Suprapubic skin (tissue), 4 donors: ENCODE measurements around the gene SRGAP1. TPM values are rescaled to one million over a fixed set of nuclear protein-coding genes. Genes with fewer than 3 reads are reported as not detected.

Source experiments
- DNase-seq, 2 donors: peaks; one replicate each; pipeline ENCODE4 v3.0.0-alpha.2; 2019; ENCODE audit warnings: low spot score in 2 of 2
- H3K27ac ChIP-seq: fragments of 200-600 bp; sonication (generic); one replicate; pipeline ENCODE4 v1.5.1; 2019
- H3K27me3 ChIP-seq: fragments of 200-600 bp; sonication (generic); one replicate; pipeline ENCODE4 v1.5.1; 2019
- H3K36me3 ChIP-seq: fragments of 200-600 bp; sonication (generic); one replicate; pipeline ENCODE4 v1.5.1; 2019
- H3K4me1 ChIP-seq: fragments of 200-600 bp; sonication (generic); one replicate; pipeline ENCODE4 v1.5.1; 2019
- H3K4me3 ChIP-seq: fragments of 200-600 bp; sonication (generic); one replicate; pipeline ENCODE4 v1.5.1; 2019; ENCODE audit warnings: mild to moderate bottlenecking
- H3K9me3 ChIP-seq: fragments of 200-600 bp; sonication (generic); one replicate; pipeline ENCODE4 v1.5.1; 2019
- CTCF ChIP-seq, 2 donors: fragments of 200-600 bp in 1 of 2; fragments of 450-650 bp in 1 of 2; sonication (generic) in 1 of 2; IDR thresholded peaks; one replicate each; pipeline ENCODE4 v1.5.1; 2016 to 2019; ENCODE audit warnings: antibody characterized with exemption in 2 of 2, mild to moderate bottlenecking in 1 of 2, moderate library complexity in 1 of 2
- EP300 ChIP-seq: sonication (generic); formaldehyde crosslinking; IDR thresholded peaks from one replicate; pipeline ENCODE4 v1.6.1; 2017; ENCODE audit warnings: antibody characterized with exemption
- POLR2A ChIP-seq, 2 donors: fragments of 450-650 bp; IDR thresholded peaks; one replicate each; pipeline ENCODE4 v1.6.1; 2017; ENCODE audit warnings: antibody characterized with exemption in 2 of 2, mild to moderate bottlenecking in 2 of 2, moderate library complexity in 2 of 2
- POLR2AphosphoS5 ChIP-seq, 3 donors: sonication (generic); formaldehyde crosslinking; IDR thresholded peaks; one replicate each; pipeline ENCODE4 v1.6.1; 2017; ENCODE audit warnings: antibody characterized with exemption in 3 of 3
- WGBS: methylation state at CpG from one replicate; pipeline ENCODE4 v1.1.5; 2018; 5-methylcytosine and 5-hydroxymethylcytosine counted together
- total RNA-seq, 4 donors: library from RNA; depleted of rRNA; stranded (reverse); fragments of >200 nt; gene quantifications; one replicate each; pipeline ENCODE4 v1.1.0, GENCODE V29; 2016

The SRGAP1 gene
- total RNA-seq, 4 donors from 2014 or later, result 8.4 to 10.9 (median 9.8) TPM

- Histone ChIP-seq H3K27ac (no peak overlapping the region), H3K4me3 (no peak overlapping the region), H3K9me3 (no peaks in the 10 kb centered on the region), H3K36me3 (no peaks in the 10 kb centered on the region), H3K27me3 (no peaks in the 10 kb centered on the region), H3K4me1 (peaks cover 18% of the 10 kb centered on the region)
- 71% methylated on average over 1 of the region's 1 CpG for WGBS
- TF ChIP-seq POLR2A (IDR thresholded peaks at IDR 0.05) (no peak), CTCF (IDR thresholded peaks at IDR 0.05) (no peak), EP300 (no peak), POLR2AphosphoS5 (IDR thresholded peaks at IDR 0.05) (no peak)
- no peak for DNase-seq
These were observed 333.6 kb downstream of the SRGAP1 start for GRCh38 chr12:64178122-64178521.

- H3K36me3 ChIP-seq, result no peaks in the 10 kb centered on the region
- H3K4me1 ChIP-seq, result peaks cover 18% of the 10 kb centered on the region
- no peaks in the 10 kb centered on the region for H3K9me3 ChIP-seq
- 49% methylated on average over 5 of the region's 5 CpGs for WGBS
- TF ChIP-seq EP300 (no peak), POLR2A (IDR thresholded peaks at IDR 0.05) (no peak), POLR2AphosphoS5 (IDR thresholded peaks at IDR 0.05) (no peak), CTCF (IDR thresholded peaks at IDR 0.05) (no peak)
- H3K27me3 ChIP-seq, result no peaks in the 10 kb centered on the region
- H3K4me3 ChIP-seq, result no peak overlapping the region
- DNase-seq, result no peak
- peak overlapping the region; percentile 75 for H3K27ac ChIP-seq
These were observed 336.5 kb downstream of the SRGAP1 start for GRCh38 chr12:64180951-64181350.

- no peak overlapping the region for H3K4me3 ChIP-seq
- peaks cover 18% of the 10 kb centered on the region for H3K4me1 ChIP-seq
- no peaks in the 10 kb centered on the region for H3K27me3 ChIP-seq
- H3K27ac ChIP-seq, result peak overlapping the region; percentile 75
- no peaks in the 10 kb centered on the region for H3K9me3 ChIP-seq
- TF ChIP-seq EP300, result no peak
- TF ChIP-seq CTCF (IDR thresholded peaks at IDR 0.05), result peak; percentile 35 to 51
- TF ChIP-seq POLR2A (IDR thresholded peaks at IDR 0.05), result no peak
- TF ChIP-seq POLR2AphosphoS5 (IDR thresholded peaks at IDR 0.05), result peak in 2 of 3 donors; percentile 25 to 26
- no peak for DNase-seq
- WGBS, result 35% methylated on average over 3 of the region's 3 CpGs
- H3K36me3 ChIP-seq, result no peaks in the 10 kb centered on the region
These were observed 337.2 kb downstream of the SRGAP1 start for GRCh38 chr12:64181430-64182291.

GRCh38 chr12:64184216-64184615, 339.7 kb downstream of the SRGAP1 start:
- no peak for DNase-seq
- no peak for TF ChIP-seq POLR2AphosphoS5 (IDR thresholded peaks at IDR 0.05)
- no peak for TF ChIP-seq EP300
- no peak for TF ChIP-seq POLR2A (IDR thresholded peaks at IDR 0.05)
- no peak for TF ChIP-seq CTCF (IDR thresholded peaks at IDR 0.05)
- H3K9me3 ChIP-seq, result no peaks in the 10 kb centered on the region
- H3K4me1 ChIP-seq, result peaks cover 25% of the 10 kb centered on the region
- H3K27ac ChIP-seq, result no peak overlapping the region
- H3K4me3 ChIP-seq, result no peak overlapping the region
- no peaks in the 10 kb centered on the region for H3K36me3 ChIP-seq
- H3K27me3 ChIP-seq, result no peaks in the 10 kb centered on the region
- WGBS, result 85% methylated on average over 1 of the region's 1 CpG

GRCh38 chr12:64186789-64187188, 342.3 kb downstream of the SRGAP1 start:
- 41% methylated on average over 2 of the region's 2 CpGs for WGBS
- H3K4me1 ChIP-seq, result peaks cover 12% of the 10 kb centered on the region
- H3K4me3 ChIP-seq, result no peak overlapping the region
- no peak overlapping the region for H3K27ac ChIP-seq
- TF ChIP-seq CTCF (IDR thresholded peaks at IDR 0.05), result no peak
- no peak for TF ChIP-seq EP300
- TF ChIP-seq POLR2AphosphoS5 (IDR thresholded peaks at IDR 0.05), result no peak
- no peak for TF ChIP-seq POLR2A (IDR thresholded peaks at IDR 0.05)
- H3K9me3 ChIP-seq, result no peaks in the 10 kb centered on the region
- no peaks in the 10 kb centered on the region for H3K27me3 ChIP-seq
- no peaks in the 10 kb centered on the region for H3K36me3 ChIP-seq
- DNase-seq, result no peak
